Erythroblast (primary cell): ENCODE measurements around the gene KCTD16.

ENCODE experiments used
- GATA1 ChIP-seq: IDR thresholded peaks from 2 replicates; pipeline ENCODE4 v1.6.1; 2011; ENCODE audit warnings: low read depth, mild to moderate bottlenecking, control low read depth, low read length, moderate library complexity
- POLR2A ChIP-seq: IDR thresholded peaks from 2 replicates; pipeline ENCODE4 v1.6.1; 2011; ENCODE audit warnings: mild to moderate bottlenecking, low read length

DNA sequence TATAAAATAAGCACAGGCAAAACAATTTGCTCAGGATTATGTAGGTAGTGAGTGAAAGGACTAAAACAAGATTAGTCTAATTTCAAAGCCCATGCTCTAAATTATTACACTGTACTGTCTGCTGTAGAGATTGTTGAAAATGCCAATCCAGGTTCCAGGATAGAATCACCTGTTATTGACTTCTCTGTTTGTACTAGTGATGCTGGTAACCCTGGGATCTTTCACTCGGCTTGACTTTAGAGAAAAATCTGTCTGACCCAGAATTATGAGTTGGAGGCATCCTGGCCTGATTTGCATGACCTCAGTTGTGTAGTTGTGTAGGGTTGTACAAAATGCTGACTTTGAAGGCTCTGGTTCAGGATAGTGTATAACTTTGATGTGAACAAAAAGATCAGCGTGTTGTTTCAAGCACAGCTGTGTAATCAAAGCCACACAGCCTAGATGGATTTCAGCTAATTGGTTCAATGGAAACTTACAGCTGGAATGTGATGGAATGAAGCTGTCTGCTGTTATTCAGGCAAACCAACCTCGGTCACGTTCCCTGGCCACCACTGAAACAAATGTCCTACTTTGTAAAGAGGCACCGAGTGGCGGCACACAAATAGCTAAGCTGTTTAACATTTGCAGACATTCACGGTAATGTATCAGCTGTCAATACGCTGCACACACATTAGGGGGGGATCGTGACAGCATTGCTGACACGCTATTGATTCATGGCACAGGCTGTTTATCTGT is 340.3 kb downstream of the KCTD16 start:
- no peak for TF ChIP-seq POLR2A
- no peak for TF ChIP-seq GATA1
